HepG2 (cell line): ENCODE measurements around the gene CHRNA5. TPM values are rescaled to one million over a fixed set of nuclear protein-coding genes. Genes with fewer than 3 reads are reported as not detected.

ENCODE experiments used
- ATAC-seq: fragments of 200-7000 bp; cut with Tn5 transposase; 3 replicates; pipeline ENCODE4 v1.9.1; 2020; ENCODE audit warnings: mild to moderate bottlenecking, moderate library complexity
- BruUV-seq: library from RNA; stranded (reverse); fragments of 400-500 nt; replicated peaks from 2 replicates; lab custom pipeline; 2021; lab: Mats Ljungman, UMichigan
- CTCF ChIA-PET: fragments of 300-600 bp; formaldehyde crosslinking; extraction: SDS; loops from one replicate; lab custom pipeline; 2021; ENCODE audit warnings: low total read pairs, inconsistent platforms, low intra/inter-chr PET ratio; lab: Yijun Ruan, JAX
- POLR2A ChIA-PET: fragments of 350-600 bp; sonication (Branson Sonifier 250); formaldehyde crosslinking; loops from one replicate; lab custom pipeline; 2020; ENCODE audit warnings: antibody characterized with exemption, inconsistent platforms; lab: Yijun Ruan, JAX
- DNase-seq: peaks from one replicate; pipeline ENCODE4 v3.0.0-alpha.2; 2015; ENCODE audit warnings: low spot score
- FAIRE-seq: peaks from 3 replicates; lab custom pipeline; 2011; peaks lifted over from hg19 to GRCh38; lab: Jason Lieb, UNC
- H2AFZ ChIP-seq: one replicate; pipeline ENCODE4 v1.6.1; 2011; ENCODE audit warnings: low read length, inconsistent platforms
- H3K27ac ChIP-seq: fragments of 300-600 bp; 3 replicates; pipeline ENCODE4 v1.8.0; 2011; ENCODE audit warnings: mixed run types, mild to moderate bottlenecking, mixed read lengths, low read length, inconsistent platforms; ENCODE audit not compliant: insufficient read depth; ENCODE audit errors: extremely low read length
- H3K27me3 ChIP-seq, 2 experiments: fragments of 200-600 bp in 1 of 2; 2 replicates in 1 of 2; 3 replicates in 1 of 2; pipeline versions ENCODE4 v1.6.0 to v1.8.0; 2011; ENCODE audit warnings: low read length in 2 of 2, mild to moderate bottlenecking in 2 of 2, moderate library complexity in 2 of 2, inconsistent platforms in 1 of 2; ENCODE audit not compliant: insufficient read depth in 2 of 2, control insufficient read depth in 1 of 2
- H3K36me3 ChIP-seq, 2 experiments: fragments of 200-600 bp in 1 of 2; replicated peaks in 1 of 2; 2 replicates in 1 of 2; 3 replicates in 1 of 2; pipeline versions ENCODE4 v1.5.1 to v1.8.0; 2011; ENCODE audit warnings: low read length in 2 of 2, inconsistent platforms in 1 of 2; ENCODE audit not compliant: insufficient read depth in 2 of 2, control insufficient read depth in 1 of 2
- H3K4me1 ChIP-seq: 2 replicates; pipeline ENCODE4 v1.5.1; 2012; ENCODE audit warnings: low read length, inconsistent platforms; ENCODE audit not compliant: insufficient read depth
- H3K4me2 ChIP-seq: 2 replicates; pipeline ENCODE4 v1.6.0; 2011; ENCODE audit warnings: low read depth, low read length, inconsistent platforms
- H3K4me3 ChIP-seq, 3 experiments: fragments of 200-600 bp in 1 of 3; sonication (generic), shearing (Covaris generic) in 1 of 3; replicated peaks in 1 of 3; 2 replicates each; pipeline ENCODE4 v1.5.1; 2011 to 2016; ENCODE audit warnings: low read length in 3 of 3, inconsistent platforms in 2 of 3, low read depth in 2 of 3, mild to moderate bottlenecking in 2 of 3, control low read depth in 1 of 3, mixed read lengths in 1 of 3; ENCODE audit not compliant: insufficient read depth in 1 of 3
- H3K79me2 ChIP-seq: one replicate; pipeline ENCODE4 v1.6.1; 2011; ENCODE audit warnings: low read length, inconsistent platforms; ENCODE audit not compliant: insufficient read depth
- H3K9ac ChIP-seq: 2 replicates; pipeline ENCODE4 v1.6.0; 2011; ENCODE audit warnings: mild to moderate bottlenecking, low read depth, low read length, inconsistent platforms; ENCODE audit not compliant: insufficient read depth
- H3K9me3 ChIP-seq: 2 replicates; pipeline ENCODE4 v1.5.1; 2012; ENCODE audit warnings: mild to moderate bottlenecking, low read length
- H4K20me1 ChIP-seq: 2 replicates; pipeline ENCODE4 v1.6.0; 2011; ENCODE audit warnings: inconsistent platforms, mild to moderate bottlenecking, low read length, moderate library complexity; ENCODE audit not compliant: insufficient read depth
- CENPBD1 ChIP-seq: sonication (generic); formaldehyde crosslinking; IDR thresholded peaks from 2 replicates; pipeline ENCODE4 v1.8.0; 2022; ENCODE audit warnings: missing genetic modification reagents, low read depth, mild to moderate bottlenecking, borderline replicate concordance
- CTCF ChIP-seq: sonication (generic); formaldehyde crosslinking; IDR thresholded peaks from 2 replicates; pipeline ENCODE4 v1.5.0; 2020; ENCODE audit warnings: mild to moderate bottlenecking, missing genetic modification reagents, moderate library complexity
- ELF3 ChIP-seq: IDR thresholded peaks from 2 replicates; pipeline ENCODE4 v1.6.1; 2016; ENCODE audit warnings: missing genetic modification reagents, missing compliant biosample characterization
- ELF4 ChIP-seq: sonication (generic); formaldehyde crosslinking; IDR thresholded peaks from 2 replicates; pipeline ENCODE4 v1.5.0; 2020; ENCODE audit warnings: missing genetic modification reagents, mild to moderate bottlenecking, moderate library complexity, borderline replicate concordance
- MAX ChIP-seq: IDR thresholded peaks from 2 replicates; pipeline ENCODE4 v1.6.1; 2012; ENCODE audit warnings: inconsistent platforms
- NBN ChIP-seq: fragments of 450-650 bp; conservative IDR thresholded peaks from 2 replicates; pipeline ENCODE4 v1.6.1; 2017
- SALL1 ChIP-seq: sonication (generic); formaldehyde crosslinking; IDR thresholded peaks from 2 replicates; pipeline ENCODE4 v1.8.0; 2022; ENCODE audit warnings: mild to moderate bottlenecking, missing genetic modification reagents
- SMC3 ChIP-seq: IDR thresholded peaks from 2 replicates; pipeline ENCODE4 v1.6.1; 2011; ENCODE audit warnings: low read length, improper control_type of control experiment
- TMF1 ChIP-seq: sonication (generic); formaldehyde crosslinking; IDR thresholded peaks from 2 replicates; pipeline ENCODE4 v1.8.1; 2022; ENCODE audit warnings: low read depth, missing genetic modification reagents
- ZBTB25 ChIP-seq: IDR thresholded peaks from 2 replicates; pipeline ENCODE4 v1.6.1; 2018; ENCODE audit warnings: missing genetic modification reagents
- ZC3H4 ChIP-seq: sonication (generic); formaldehyde crosslinking; IDR thresholded peaks from 2 replicates; pipeline ENCODE4 v1.4.0; 2020; ENCODE audit warnings: missing genetic modification reagents, borderline replicate concordance
- ZNF343 ChIP-seq: sonication (generic); formaldehyde crosslinking; IDR thresholded peaks from 2 replicates; pipeline ENCODE4 v1.4.0; 2020; ENCODE audit warnings: mild to moderate bottlenecking, missing genetic modification reagents
- ZNF354B ChIP-seq: sonication (generic); formaldehyde crosslinking; IDR thresholded peaks from 2 replicates; pipeline ENCODE4 v1.8.0; 2022; ENCODE audit warnings: mild to moderate bottlenecking, missing genetic modification reagents
- ZNF362 ChIP-seq: sonication (generic); formaldehyde crosslinking; IDR thresholded peaks from 2 replicates; pipeline ENCODE4 v1.4.0; 2020; ENCODE audit warnings: missing genetic modification reagents, mild to moderate bottlenecking, borderline replicate concordance
- ZNF432 ChIP-seq: sonication (generic); formaldehyde crosslinking; IDR thresholded peaks from 2 replicates; pipeline ENCODE4 v1.5.0; 2020; ENCODE audit warnings: missing genetic modification reagents, mild to moderate bottlenecking, borderline replicate concordance
- ZNF780A ChIP-seq: sonication (generic); formaldehyde crosslinking; IDR thresholded peaks from 2 replicates; pipeline ENCODE4 v1.8.0; 2022; ENCODE audit warnings: mild to moderate bottlenecking, missing genetic modification reagents, moderate library complexity
- WGBS: methylation state at CpG from one replicate; pipeline ENCODE4 v1.1.6; 2017; ENCODE audit warnings: low lambda C conversion rate; 5-methylcytosine and 5-hydroxymethylcytosine counted together
- in situ Hi-C: cut with HindIII; loops from 2 replicates; pipeline ENCODE4 v1.10.0; 2017; ENCODE audit warnings: low pct_unique_long_range_greater_than_20kb; ENCODE audit not compliant: extremely low pct_ligation_motif_present
- intact Hi-C: fragments of 100-400 bp; cut with micrococcal nuclease; formaldehyde crosslinking; loops from one replicate; pipeline ENCODE4 v1.10.0; 2022; ENCODE audit not compliant: unreplicated experiment
- polyA plus RNA-seq, 8 experiments: library from polyadenylated mRNA; depleted of rRNA in 3 of 8; stranded (reverse) in 7 of 8; unstranded in 1 of 8; fragments of >200 nt; fragmentation: Illumina TruSeq in 4 of 8; extraction: Trizol in 4 of 8; gene quantifications; 2 replicates each; pipeline versions ENCODE4 v1.2.1 to v1.2.3, GENCODE V29; 2011 to 2016; ENCODE audit warnings: low read depth in 4 of 8, missing spikeins in 1 of 8, mixed read lengths in 1 of 8; ENCODE audit not compliant: insufficient read depth in 1 of 8
- total RNA-seq, 5 experiments: library from RNA; depleted of rRNA; stranded (reverse); fragments of >200 nt; fragmentation: Illumina TruSeq; extraction: Trizol; gene quantifications; 2 replicates each; pipeline ENCODE4 v1.2.3, GENCODE V29; 2016; ENCODE audit warnings: low read depth in 1 of 5

The CHRNA5 gene
- total and polyA plus RNA-seq, 2 of the 13 experiments (the other 11 are each of a cell fraction or from before 2014, with no cell fraction given): 3.7 to 10.5 TPM

GRCh38 chr15:78627348-78627747 is 62.0 kb downstream of the CHRNA5 start:
- POLR2A ChIA-PET: no interaction called here
- no TSS peak for BruUV-seq
- no peak for DNase-seq
- intact Hi-C loops: no loop called here
- 35% methylated on average over 8 of the region's 8 CpGs for WGBS
- Histone ChIP-seq H3K4me3 (no peak overlapping the region), H3K27ac (no peak overlapping the region), H3K36me3 (no peaks in the 10 kb centered on the region), H3K4me1 (no peaks in the 10 kb centered on the region), H3K9me3 (no peaks in the 10 kb centered on the region), H3K79me2 (no peaks in the 10 kb centered on the region), H3K9ac (no peak overlapping the region), H3K27me3 (peaks cover 10 to 63% of the 10 kb centered on the region in 2 experiments), H2AFZ (no peak overlapping the region), H4K20me1 (no peaks in the 10 kb centered on the region), H3K4me2 (no peak overlapping the region)
- CTCF ChIA-PET: no interaction called here
- TF ChIP-seq ELF3 (CRISPR knock-in tag) (no peak), ELF4 (CRISPR knock-in tag) (no peak), CTCF (CRISPR knock-in tag) (no peak), NBN (no peak), CENPBD1 (no peak)
- ATAC-seq: no peak
- no peak for FAIRE-seq
- in situ Hi-C loops: no loop called here

- H3K36me3 ChIP-seq: no peaks in the 10 kb centered on the region
- no peak overlapping the region for H3K4me2 ChIP-seq
- H3K27ac ChIP-seq: no peak overlapping the region
- peaks cover 10 to 62% of the 10 kb centered on the region in 2 experiments for H3K27me3 ChIP-seq
- H4K20me1 ChIP-seq: no peaks in the 10 kb centered on the region
- no peak overlapping the region for H2AFZ ChIP-seq
- DNase-seq (no peak), ATAC-seq (no peak), FAIRE-seq (no peak)
- H3K9me3 ChIP-seq: no peaks in the 10 kb centered on the region
- no peaks in the 10 kb centered on the region for H3K4me1 ChIP-seq
- intact Hi-C loops: no loop called here
- no peaks in the 10 kb centered on the region for H3K79me2 ChIP-seq
- POLR2A ChIA-PET: no interaction called here
- no TSS peak for BruUV-seq
- H3K9ac ChIP-seq: no peak overlapping the region
- H3K4me3 ChIP-seq: no peak overlapping the region
- CTCF ChIA-PET: no interaction called here
- WGBS: 16% methylated on average over 6 of the region's 6 CpGs
- in situ Hi-C loops: no loop called here
- TF ChIP-seq SMC3 (no peak), ZNF362 (no peak), TMF1 (no peak), SALL1 (CRISPR knock-in tag) (no peak), MAX (no peak), ZNF780A (CRISPR knock-in tag) (no peak), ZNF354B (CRISPR knock-in tag) (no peak), ZC3H4 (no peak), ZNF343 (CRISPR knock-in tag) (no peak), ZNF432 (CRISPR knock-in tag) (no peak), ZBTB25 (CRISPR knock-in tag) (no peak)
Observed at GRCh38 chr15:78628227-78628626, 62.9 kb downstream of the CHRNA5 start.
